Adrenal gland (tissue), 12 donors: ENCODE data around the gene P2RX6. TPM values are rescaled to one million over a fixed set of nuclear protein-coding genes. Genes with fewer than 3 reads are reported as not detected.
A peak's percentile ranks its signal among the peaks of the same experiment; 100 is the strongest.
"Not testable (repeated sequence)": the region's sequence is repeated elsewhere in the genome, so short reads cannot be mapped to it uniquely, and the experiment has no call there.

ENCODE experiments used
- DNase-seq, 7 donors: peaks; one replicate each; pipeline ENCODE4 v3.0.0-alpha.2; 2019 to 2020
- H3K27ac ChIP-seq, 5 donors: fragments of 200-600 bp; sonication (generic) in 4 of 5; 1 replicate in 3 of 5; 2 replicates in 2 of 5; pipeline versions ENCODE4 v1.5.1 to v1.8.0; 2016 to 2020; ENCODE audit warnings: mild to moderate bottlenecking in 1 of 5
- H3K27me3 ChIP-seq: fragments of 200-600 bp; 2 replicates; pipeline ENCODE4 v1.8.0; 2021
- H3K36me3 ChIP-seq, 2 donors: fragments of 200-600 bp; replicated peaks in 1 of 2; 1 replicate in 1 of 2; 2 replicates in 1 of 2; pipeline versions ENCODE4 v1.5.1 to v1.8.0; 2018 to 2022
- H3K4me1 ChIP-seq, 2 donors: fragments of 200-600 bp; replicated peaks in 1 of 2; 1 replicate in 1 of 2; 2 replicates in 1 of 2; pipeline versions ENCODE4 v1.5.1 to v1.8.0; 2018 to 2021
- H3K4me3 ChIP-seq, 4 donors: fragments of 200-600 bp; sonication (generic) in 3 of 4; one replicate each; pipeline ENCODE4 v1.5.1; 2016 to 2018
- H3K9me3 ChIP-seq, 3 donors: fragments of 200-600 bp; sonication (generic) in 1 of 3; replicated peaks in 1 of 3; 1 replicate in 2 of 3; 2 replicates in 1 of 3; pipeline versions ENCODE4 v1.5.1 to v1.8.0; 2016 to 2021
- POLR2A ChIP-seq, 2 donors: fragments of 450-650 bp; IDR thresholded peaks; one replicate each; pipeline ENCODE4 v1.6.1; 2017; ENCODE audit warnings: antibody characterized with exemption in 2 of 2, mild to moderate bottlenecking in 2 of 2, moderate library complexity in 1 of 2
- WGBS, 4 donors: extraction: QIAGEN DNeasy Blood & Tissue Kit in 2 of 4; methylation state at CpG; one replicate each; pipeline versions ENCODE4 v1.1.5 to v1.1.7; 2013 to 2017; 5-methylcytosine and 5-hydroxymethylcytosine counted together
- intact Hi-C, 2 donors: fragments of 100-400 bp; cut with DNase I; formaldehyde crosslinking; loops; one replicate each; pipeline versions ENCODE4 v1.14.1 to v1.15.0; 2022 to 2023
- polyA plus RNA-seq, 3 donors: library from polyadenylated mRNA; stranded (reverse); fragments of 200-250 nt in 2 of 3; fragments of 350-450 nt in 1 of 3; fragmentation: Illumina TruSeq in 1 of 3; extraction: RNeasy Lipid Tissue Mini Kit (QIAGEN cat#74804) in 1 of 3; gene quantifications; one replicate each; pipeline ENCODE4 v1.2.3, GENCODE V29; 2013 to 2014
- total RNA-seq, 9 donors: library from RNA; depleted of rRNA in 4 of 9; stranded (reverse); fragments of >200 nt in 4 of 9; fragments of 120-200 nt in 1 of 9; fragmentation: NEBNext Ultra II Directional in 1 of 9; extraction: Animal tissue kit (Norgen Biotek cat#: 25700) in 1 of 9; gene quantifications; one replicate each; pipeline versions ENCODE4 v1.1.0 to v1.2.4, GENCODE V29; 2013 to 2023
- TF ChIP-seq, protein P1 (sequence below), 6 experiments: fragments of 450-650 bp in 4 of 6; fragments of 200-600 bp in 2 of 6; sonication (generic) in 1 of 6; IDR thresholded peaks; 1 replicate in 5 of 6; 2 replicates in 1 of 6; pipeline versions ENCODE4 v1.5.1 to v1.8.0; 2016 to 2021; ENCODE audit warnings: antibody characterized with exemption in 6 of 6, mild to moderate bottlenecking in 2 of 6, moderate library complexity in 1 of 6
- donor health status: healthy with polysubstance abuse.
- donor health status: Bipolar disorder and iron deficiency.
- donor health status: DM: yes; HTN: yes; CAD: no.
- donor health status: DM: no; HTN: no; CAD: no.
- donor health status: DM: no; HTN: no; CAD: no.
- donor health status: DM: yes; HTN: yes; CAD: no.

Gene P2RX6
- total and polyA plus RNA-seq, 12 donors, result 1.7 to 11.9 (median 4.4) TPM

DNA sequence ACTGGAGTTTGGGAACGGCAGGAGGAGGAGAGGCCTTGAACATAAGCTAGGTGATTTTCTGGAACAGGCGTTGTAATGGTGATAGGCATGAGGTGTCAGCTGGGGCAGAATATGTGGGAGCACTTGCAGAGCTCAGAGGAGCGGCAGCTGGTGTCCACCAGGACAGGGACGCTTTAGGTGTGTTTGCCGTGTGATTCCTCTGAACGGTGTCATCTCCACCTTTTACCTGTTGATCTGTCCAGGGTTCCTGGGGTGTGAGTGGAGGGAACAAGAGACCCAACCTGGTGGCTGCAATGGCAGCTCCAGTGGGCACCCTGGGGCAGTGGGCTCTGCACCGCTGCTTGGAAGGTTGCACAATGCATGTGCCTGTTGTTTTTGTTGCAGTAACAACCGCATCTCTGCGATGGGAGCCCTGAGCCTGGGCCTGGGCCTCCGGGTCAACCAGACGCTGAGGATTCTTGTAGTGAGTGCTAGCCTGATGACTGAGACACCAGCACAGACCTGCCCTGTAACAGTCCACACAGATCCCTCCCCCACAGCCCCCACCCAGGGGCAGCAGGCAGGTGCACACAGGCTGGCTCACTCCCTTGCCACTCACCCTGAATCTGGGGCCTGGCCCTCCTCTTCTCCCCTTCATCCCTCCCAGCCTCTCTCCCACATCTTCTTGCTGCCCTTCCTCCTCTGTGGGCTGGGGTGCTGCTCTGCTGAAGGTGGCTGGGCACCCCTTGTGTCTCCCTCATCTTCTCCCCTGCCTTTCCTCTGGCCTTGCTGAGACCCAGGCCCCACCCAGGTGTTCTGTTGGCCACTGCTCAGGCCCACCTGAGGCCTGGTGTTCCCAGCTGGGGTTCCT is 40.0 kb downstream of the P2RX6 start:
- H3K27me3 ChIP-seq, result no peaks in the 10 kb centered on the region
- no peak overlapping the region for H3K4me3 ChIP-seq
- no peak for TF ChIP-seq POLR2A (IDR thresholded peaks at IDR 0.05)
- TF ChIP-seq, protein P1, sequence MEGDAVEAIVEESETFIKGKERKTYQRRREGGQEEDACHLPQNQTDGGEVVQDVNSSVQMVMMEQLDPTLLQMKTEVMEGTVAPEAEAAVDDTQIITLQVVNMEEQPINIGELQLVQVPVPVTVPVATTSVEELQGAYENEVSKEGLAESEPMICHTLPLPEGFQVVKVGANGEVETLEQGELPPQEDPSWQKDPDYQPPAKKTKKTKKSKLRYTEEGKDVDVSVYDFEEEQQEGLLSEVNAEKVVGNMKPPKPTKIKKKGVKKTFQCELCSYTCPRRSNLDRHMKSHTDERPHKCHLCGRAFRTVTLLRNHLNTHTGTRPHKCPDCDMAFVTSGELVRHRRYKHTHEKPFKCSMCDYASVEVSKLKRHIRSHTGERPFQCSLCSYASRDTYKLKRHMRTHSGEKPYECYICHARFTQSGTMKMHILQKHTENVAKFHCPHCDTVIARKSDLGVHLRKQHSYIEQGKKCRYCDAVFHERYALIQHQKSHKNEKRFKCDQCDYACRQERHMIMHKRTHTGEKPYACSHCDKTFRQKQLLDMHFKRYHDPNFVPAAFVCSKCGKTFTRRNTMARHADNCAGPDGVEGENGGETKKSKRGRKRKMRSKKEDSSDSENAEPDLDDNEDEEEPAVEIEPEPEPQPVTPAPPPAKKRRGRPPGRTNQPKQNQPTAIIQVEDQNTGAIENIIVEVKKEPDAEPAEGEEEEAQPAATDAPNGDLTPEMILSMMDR (IDR thresholded peaks at IDR 0.05), result no peak
- H3K36me3 ChIP-seq, result no peaks in the 10 kb centered on the region
- intact Hi-C loops, result no loop called here
- H3K4me1 ChIP-seq, result no peaks in the 10 kb centered on the region
- no peak for DNase-seq
- WGBS, 4 donors, result 85 to 96% (median 89%) methylated on average over 6 to 11 of the region's 11 CpGs
- no peaks in the 10 kb centered on the region for H3K9me3 ChIP-seq
- no peak overlapping the region for H3K27ac ChIP-seq

DNA sequence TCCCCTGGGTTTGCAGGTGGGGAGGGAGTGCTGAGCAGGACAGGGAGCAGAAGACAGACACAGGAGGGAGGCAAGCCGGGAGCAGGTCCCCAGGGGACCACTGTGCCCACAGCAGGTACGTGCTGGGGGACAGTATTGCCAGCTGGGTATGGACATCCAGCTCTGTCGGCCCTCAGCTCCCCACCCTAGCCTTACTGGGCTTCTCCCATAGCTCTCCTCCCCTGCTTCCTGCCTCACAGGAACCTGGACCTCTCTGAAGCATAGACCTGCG is 40.5 kb downstream of the P2RX6 start:
- Histone ChIP-seq H3K36me3 (no peaks in the 10 kb centered on the region), H3K4me1 (no peaks in the 10 kb centered on the region), H3K27ac (no peak overlapping the region), H3K4me3 (no peak overlapping the region), H3K9me3 (no peaks in the 10 kb centered on the region), H3K27me3 (no peaks in the 10 kb centered on the region)
- TF ChIP-seq, protein P1 (IDR thresholded peaks at IDR 0.05), result no peak
- no peak for TF ChIP-seq POLR2A (IDR thresholded peaks at IDR 0.05)
- intact Hi-C loops, result no loop called here
- 50 to 65% (median 63%) methylated on average over 2 to 4 of the region's 4 CpGs for WGBS, 4 donors
- no peak for DNase-seq

DNA sequence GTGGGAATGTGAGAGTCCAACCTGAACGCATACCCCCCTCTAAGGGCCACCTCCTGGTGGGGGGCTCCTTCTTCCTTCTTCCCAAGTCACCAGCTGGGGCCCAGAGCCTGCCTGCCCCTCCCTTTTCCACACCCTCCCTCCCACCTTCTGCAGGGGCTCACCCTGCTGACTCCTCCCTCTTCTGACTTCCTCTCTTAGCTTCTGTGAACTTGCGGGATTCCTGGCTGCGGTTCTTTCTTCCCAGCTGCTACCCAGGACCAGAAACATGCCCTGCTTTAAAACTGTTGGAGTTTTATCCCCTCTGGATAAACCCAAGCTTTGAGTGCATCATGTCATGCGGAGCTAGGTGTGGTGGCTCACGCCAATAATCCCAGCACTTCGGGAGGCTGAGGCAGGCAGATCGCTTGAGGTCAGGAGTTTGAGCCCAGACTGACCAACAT is 40.9 kb downstream of the P2RX6 start:
- no peak for DNase-seq
- intact Hi-C loops, result no loop called here
- H3K27ac ChIP-seq, result no peak overlapping the region
- H3K4me3 ChIP-seq, result no peak overlapping the region
- no peaks in the 10 kb centered on the region for H3K27me3 ChIP-seq
- TF ChIP-seq POLR2A (IDR thresholded peaks at IDR 0.05), result no peak
- TF ChIP-seq, protein P1 (IDR thresholded peaks at IDR 0.05), result no peak
- H3K4me1 ChIP-seq, result no peaks in the 10 kb centered on the region
- H3K9me3 ChIP-seq, result no peaks in the 10 kb centered on the region
- H3K36me3 ChIP-seq, result no peaks in the 10 kb centered on the region
- 50 to 79% (median 72%) methylated on average over 4 to 7 of the region's 7 CpGs for WGBS, 4 donors

DNA sequence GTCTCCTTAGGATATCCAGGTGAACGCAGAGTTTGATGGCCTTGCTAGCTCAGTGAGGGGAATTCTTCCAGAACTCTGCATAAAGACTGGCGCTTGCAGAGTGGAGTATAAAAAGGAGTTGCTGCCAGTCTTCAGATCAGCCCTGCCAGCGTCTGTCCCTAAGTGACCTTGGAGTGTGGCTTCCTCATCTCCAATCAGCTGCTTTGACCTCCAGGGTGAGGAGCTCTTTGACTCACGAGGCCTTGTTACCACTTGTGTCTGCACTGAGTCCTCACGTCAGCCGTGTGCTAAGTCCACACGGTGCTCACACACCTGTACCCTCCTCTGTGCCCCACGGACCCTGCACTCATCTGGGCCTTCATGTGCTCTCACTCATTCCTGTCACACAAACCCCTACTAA is 45.4 kb downstream of the P2RX6 start:
- H3K36me3 ChIP-seq, H3K9me3 ChIP-seq, H3K27ac ChIP-seq, intact Hi-C loops, H3K27me3 ChIP-seq, H3K4me3 ChIP-seq, H3K4me1 ChIP-seq: not testable (repeated sequence)
- 36 to 58% (median 50%) methylated on average over 4 to 7 of the region's 8 CpGs; no CpG with 5 or more reads in 1 of the 4 donors for WGBS, 4 donors
- peak in 5 of 7 donors; percentile 50 to 70 (median 65) for DNase-seq

DNA sequence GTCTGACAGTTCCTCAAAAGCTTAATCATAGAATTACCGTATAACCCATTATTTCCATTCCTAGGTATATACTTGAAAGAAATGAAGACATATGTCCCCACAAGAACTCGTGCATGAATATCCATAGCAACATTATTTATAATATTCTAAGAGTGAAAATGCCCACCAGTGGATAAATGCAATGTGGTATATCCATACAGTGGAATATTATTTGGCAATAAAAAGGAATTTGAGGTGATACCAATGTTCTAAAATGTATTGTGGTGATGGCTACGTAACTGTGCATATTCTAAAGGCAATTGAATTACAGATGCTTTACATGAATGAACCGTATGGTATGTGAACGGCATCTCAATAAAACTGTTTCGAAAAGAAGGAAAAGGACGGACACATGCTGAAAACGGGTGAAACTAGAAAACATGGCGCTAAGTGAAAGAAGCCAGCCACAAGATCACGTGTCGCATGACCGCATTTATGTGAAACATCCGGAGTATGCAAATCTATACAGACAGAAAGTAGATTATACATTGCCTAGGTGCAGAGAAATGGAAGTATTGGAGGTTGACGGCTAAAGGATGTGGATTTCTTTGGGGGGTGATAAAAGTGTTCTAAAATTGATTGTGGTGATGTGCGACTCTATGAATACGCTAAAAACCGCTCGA is 46.8 kb downstream of the P2RX6 start:
- H3K27me3 ChIP-seq, intact Hi-C loops, H3K36me3 ChIP-seq, H3K4me1 ChIP-seq, H3K4me3 ChIP-seq, H3K9me3 ChIP-seq, H3K27ac ChIP-seq, DNase-seq: not testable (repeated sequence)
- 89 to 95% (median 93%) methylated on average over 17 to 18 of the region's 18 CpGs for WGBS, 4 donors

DNA sequence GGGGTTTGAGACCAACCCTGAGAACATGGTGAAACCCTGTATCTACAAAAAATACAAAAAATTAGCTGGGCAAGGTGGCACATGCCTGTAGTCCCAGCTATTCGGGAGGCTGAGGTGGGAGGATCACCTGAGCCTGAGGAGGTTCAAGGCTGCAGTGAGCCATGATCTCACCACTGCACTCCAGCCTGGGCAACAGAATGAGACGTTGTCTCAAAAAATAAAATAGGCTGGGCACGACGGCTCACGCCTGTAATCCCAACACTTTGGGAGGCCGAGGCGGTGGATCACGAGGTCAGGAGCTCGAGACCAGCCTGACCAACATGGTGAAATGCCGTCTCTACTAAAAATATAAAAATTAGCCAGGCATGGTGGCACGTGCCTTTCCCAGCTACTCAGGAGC is 49.5 kb downstream of the P2RX6 start:
- DNase-seq, H3K27me3 ChIP-seq, H3K4me1 ChIP-seq, intact Hi-C loops, H3K27ac ChIP-seq, H3K36me3 ChIP-seq, H3K4me3 ChIP-seq, H3K9me3 ChIP-seq: not testable (repeated sequence)
- WGBS, 4 donors, result 79 to 90% (median 82%) methylated on average over 11 of the region's 11 CpGs
